PC-9 (cell line): ENCODE measurements around the gene AHSG. TPM values are rescaled to one million over a fixed set of nuclear protein-coding genes. Genes with fewer than 3 reads are reported as not detected.

Experiments
- BruUV-seq: library from RNA; stranded (reverse); fragments of 400-500 nt; replicated peaks from 2 replicates; lab custom pipeline; 2021; lab: Mats Ljungman, UMichigan
- CTCF ChIA-PET: fragments of 300-600 bp; sonication (Branson Sonifier 250); formaldehyde crosslinking; loops from one replicate; lab custom pipeline; 2022; ENCODE audit warnings: antibody characterized with exemption; lab: Charles Lee
- POLR2A ChIA-PET: fragments of 300-600 bp; sonication (Branson Sonifier 250); formaldehyde crosslinking; loops from one replicate; lab custom pipeline; 2022; ENCODE audit warnings: antibody characterized with exemption; ENCODE audit not compliant: unreplicated experiment; lab: Charles Lee
- DNase-seq, 2 experiments: peaks; one replicate each; pipeline versions ENCODE4 v3.0.0 to v3.0.0-alpha.2; 2015 to 2022; ENCODE audit warnings: mixed read lengths in 1 of 2
- H2AFZ ChIP-seq: fragments of 200-600 bp; sonication (generic); 2 replicates; pipeline ENCODE4 v1.8.1; 2017; ENCODE audit warnings: antibody characterized with exemption
- H3F3A ChIP-seq: fragments of 200-600 bp; sonication (generic); 2 replicates; pipeline ENCODE4 v1.8.1; 2017; ENCODE audit warnings: antibody characterized with exemption, mild to moderate bottlenecking, low read depth; ENCODE audit not compliant: insufficient read depth
- H3K27ac ChIP-seq: fragments of 200-600 bp; sonication (generic); 2 replicates; pipeline ENCODE4 v1.6.1; 2016; ENCODE audit warnings: mixed run types
- H3K27me3 ChIP-seq: fragments of 200-600 bp; sonication (generic); 2 replicates; pipeline ENCODE4 v1.6.1; 2016; ENCODE audit warnings: low read depth, mixed run types; ENCODE audit not compliant: insufficient read depth
- H3K36me3 ChIP-seq: fragments of 200-600 bp; sonication (generic); 2 replicates; pipeline ENCODE4 v1.6.1; 2016; ENCODE audit warnings: low read depth, mixed run types
- H3K4me1 ChIP-seq: fragments of 200-600 bp; sonication (generic); replicated peaks from 2 replicates; pipeline ENCODE4 v1.6.1; 2016; ENCODE audit warnings: mixed run types; ENCODE audit not compliant: insufficient read depth
- H3K4me2 ChIP-seq: fragments of 200-600 bp; sonication (generic); 2 replicates; pipeline ENCODE4 v1.6.1; 2017; ENCODE audit warnings: mixed run types
- H3K4me3 ChIP-seq: fragments of 200-600 bp; sonication (generic); 2 replicates; pipeline ENCODE4 v1.6.1; 2016; ENCODE audit warnings: mixed run types
- H3K79me2 ChIP-seq: fragments of 200-600 bp; sonication (generic); 2 replicates; pipeline ENCODE4 v1.6.1; 2017; ENCODE audit warnings: low read depth, mixed run types
- H3K9me2 ChIP-seq: fragments of 200-600 bp; sonication (generic); 2 replicates; pipeline ENCODE4 v1.8.1; 2017; ENCODE audit warnings: mild to moderate bottlenecking; ENCODE audit not compliant: insufficient read depth
- H3K9me3 ChIP-seq: fragments of 200-600 bp; sonication (generic); 2 replicates; pipeline ENCODE4 v1.8.1; 2016; ENCODE audit warnings: low read depth; ENCODE audit not compliant: insufficient read depth
- H4K20me1 ChIP-seq: fragments of 200-600 bp; sonication (generic); 2 replicates; pipeline ENCODE4 v1.8.1; 2017; ENCODE audit not compliant: insufficient read depth
- CTCF ChIP-seq: fragments of 200-600 bp; sonication (generic); conservative IDR thresholded peaks from 2 replicates; pipeline ENCODE4 v1.6.1; 2017; ENCODE audit warnings: mixed run types, antibody characterized with exemption, mild to moderate bottlenecking, moderate library complexity
- EZH2 ChIP-seq: fragments of 200-600 bp; sonication (generic); IDR thresholded peaks from 2 replicates; pipeline ENCODE4 v1.8.0; 2017; ENCODE audit warnings: antibody characterized with exemption, low read depth
- intact Hi-C: fragments of 100-400 bp; cut with micrococcal nuclease; formaldehyde crosslinking; loops from one replicate; pipeline ENCODE4 v1.10.0; 2022; ENCODE audit not compliant: unreplicated experiment
- total RNA-seq: library from RNA; stranded (reverse); gene quantifications from 2 replicates; pipeline ENCODE4 v1.2.3, GENCODE V29; 2021

Gene AHSG
- total RNA-seq, 1 experiment from 2014 or later = not detected

GRCh38 chr3:186669378-186670084 is 56.7 kb downstream of the AHSG start:
- BruUV-seq = TSS peak; percentile 63

GRCh38 chr3:186670155-186670554 is 57.3 kb downstream of the AHSG start:
- TF ChIP-seq CTCF (no peak), EZH2 (no peak)
- peaks cover 9% of the 10 kb centered on the region; the same call in 1 of the 2 replicates for H3F3A ChIP-seq
- H3K4me2 ChIP-seq = peak overlapping the region; percentile 43
- intact Hi-C loops = no loop called here
- H3K9me2 ChIP-seq = no peaks in the 10 kb centered on the region; the same call in 1 of the 2 replicates
- H4K20me1 ChIP-seq = no peaks in the 10 kb centered on the region
- H3K27ac ChIP-seq = peak overlapping the region; percentile 87
- no peaks in the 10 kb centered on the region for H3K36me3 ChIP-seq
- H3K79me2 ChIP-seq = no peaks in the 10 kb centered on the region
- peak overlapping the region; percentile 44 for H2AFZ ChIP-seq
- no peaks in the 10 kb centered on the region; the same call in 1 of the 2 replicates for H3K9me3 ChIP-seq
- ChIA-PET CTCF (interaction anchor here (0.6 to 1.2 kb wide), 2 partner anchors 53 to 55 kb away, joined by 4 to 5 read pairs; no protein-coding TSS in a partner anchor), POLR2A (interaction anchor here (0.6 to 1.2 kb wide), 3 partner anchors 112 to 516 kb away, joined by 4 to 15 read pairs (median 5); no protein-coding TSS in a partner anchor)
- DNase-seq = peak in 1 of 2 experiments; percentile 49
- H3K27me3 ChIP-seq = no peaks in the 10 kb centered on the region
- peaks cover 22% of the 10 kb centered on the region for H3K4me1 ChIP-seq
- BruUV-seq = TSS peak; percentile 77
- H3K4me3 ChIP-seq = peak overlapping the region; percentile 4; the same call in 1 of the 2 replicates

More at GRCh38 chr3:186669378-186670084, 56.7 kb downstream of the AHSG start:
- Histone ChIP-seq H3K27me3 (no peaks in the 10 kb centered on the region), H2AFZ (peak overlapping the region; percentile 44), H3K27ac (peak overlapping the region; percentile 87), H3K79me2 (no peaks in the 10 kb centered on the region), H3F3A (peaks cover 9% of the 10 kb centered on the region; the same call in 1 of the 2 replicates), H3K4me3 (peak overlapping the region; percentile 4; the same call in 1 of the 2 replicates), H3K4me2 (peak overlapping the region; percentile 43), H3K4me1 (peaks cover 22% of the 10 kb centered on the region), H3K9me3 (no peaks in the 10 kb centered on the region; the same call in 1 of the 2 replicates), H3K36me3 (no peaks in the 10 kb centered on the region), H4K20me1 (no peaks in the 10 kb centered on the region), H3K9me2 (no peaks in the 10 kb centered on the region; the same call in 1 of the 2 replicates)
- ChIA-PET POLR2A (interaction anchor here (0.6 to 1.2 kb wide), 4 partner anchors 79 to 517 kb away, joined by 3 to 15 read pairs (median 4); no protein-coding TSS in a partner anchor), CTCF (interaction anchor here (1.2 kb wide), 1 partner anchor 53 kb away, joined by 4 read pairs; no protein-coding TSS in a partner anchor)
- peak; percentile 27 to 91 for DNase-seq
- TF ChIP-seq CTCF (no peak), EZH2 (no peak)
- intact Hi-C loops = no loop called here

Other genes starting within 250 kb of the AHSG start
- gene CRYGS, start 68.7 kb upstream of the AHSG start, total RNA-seq = 2.8 and 4.4 TPM in 2 replicates
- 11.1 and 16.2 TPM in 2 replicates for gene TBCCD1, start 45.7 kb upstream of the AHSG start, total RNA-seq
- gene DNAJB11, start 42.3 kb upstream of the AHSG start, total RNA-seq = 53.8 and 71.3 TPM in 2 replicates
- gene FETUB, start 27.3 kb downstream of the AHSG start, total RNA-seq = not detected in 2 replicates
- gene HRG, start 53.0 kb downstream of the AHSG start, total RNA-seq = 0.58 and 1.3 TPM in 2 replicates
- gene KNG1, start 104.3 kb downstream of the AHSG start, total RNA-seq = not detected in 2 replicates
- 446 and 618 TPM in 2 replicates for gene EIF4A2, start 170.5 kb downstream of the AHSG start, total RNA-seq
- gene RFC4, start 193.4 kb downstream of the AHSG start, total RNA-seq = 93.8 and 94.5 TPM in 2 replicates
- gene ADIPOQ, start 229.7 kb downstream of the AHSG start, total RNA-seq = not detected in 2 replicates